HEK293 (cell line): ENCODE measurements around the gene MCRIP2.

Experiments
- GFI1B ChIP-seq: fragments of 450-650 bp; formaldehyde crosslinking; IDR thresholded peaks from 2 replicates; pipeline ENCODE4 v1.5.1; 2016; ENCODE audit warnings: missing biosample characterization, missing genetic modification characterization
- HOXD13 ChIP-seq: sonication (generic); formaldehyde crosslinking; IDR thresholded peaks from 2 replicates; pipeline ENCODE4 v1.8.0; 2022; ENCODE audit warnings: missing genetic modification reagents, borderline replicate concordance
- INSM2 ChIP-seq: fragments of 450-650 bp; formaldehyde crosslinking; IDR thresholded peaks from 2 replicates; pipeline ENCODE4 v1.5.1; 2016; ENCODE audit warnings: missing biosample characterization, missing genetic modification characterization
- KLF9 ChIP-seq: fragments of 450-650 bp; formaldehyde crosslinking; IDR thresholded peaks from 2 replicates; pipeline ENCODE4 v1.5.1; 2016; ENCODE audit warnings: missing biosample characterization, missing genetic modification characterization, low read depth
- MEIS1 ChIP-seq: sonication (generic); formaldehyde crosslinking; IDR thresholded peaks from 2 replicates; pipeline ENCODE4 v1.8.1; 2022; ENCODE audit warnings: missing genetic modification reagents, mild to moderate bottlenecking, borderline replicate concordance
- SETDB1 ChIP-seq: IDR thresholded peaks from one replicate; pipeline ENCODE4 v1.6.1; 2017; ENCODE audit warnings: mild to moderate bottlenecking, low read length, moderate library complexity, mixed read lengths; ENCODE audit not compliant: insufficient read length
- SP2 ChIP-seq: fragments of 450-650 bp; formaldehyde crosslinking; IDR thresholded peaks from 2 replicates; pipeline ENCODE4 v1.5.1; 2016; ENCODE audit warnings: missing biosample characterization, missing genetic modification characterization
- SP7 ChIP-seq: fragments of 450-650 bp; formaldehyde crosslinking; IDR thresholded peaks from 2 replicates; pipeline ENCODE4 v1.5.1; 2016; ENCODE audit warnings: missing biosample characterization, missing genetic modification characterization
- ZBTB10 ChIP-seq: fragments of 450-650 bp; formaldehyde crosslinking; IDR thresholded peaks from 2 replicates; pipeline ENCODE4 v1.5.1; 2016; ENCODE audit warnings: missing biosample characterization, missing genetic modification characterization
- ZBTB17 ChIP-seq: fragments of 450-650 bp; formaldehyde crosslinking; IDR thresholded peaks from 2 replicates; pipeline ENCODE4 v1.5.1; 2016; ENCODE audit warnings: missing biosample characterization, missing genetic modification characterization
- ZNF140 ChIP-seq: fragments of 450-650 bp; formaldehyde crosslinking; IDR thresholded peaks from 2 replicates; pipeline ENCODE4 v1.5.1; 2016; ENCODE audit warnings: missing biosample characterization, missing genetic modification characterization
- ZNF16 ChIP-seq: fragments of 450-650 bp; formaldehyde crosslinking; IDR thresholded peaks from 2 replicates; pipeline ENCODE4 v1.5.1; 2016; ENCODE audit warnings: low read depth, missing biosample characterization, missing genetic modification characterization
- ZNF202 ChIP-seq: fragments of 450-650 bp; formaldehyde crosslinking; IDR thresholded peaks from 2 replicates; pipeline ENCODE4 v1.5.1; 2016; ENCODE audit warnings: missing biosample characterization, missing genetic modification characterization, borderline replicate concordance
- ZNF26 ChIP-seq: fragments of 450-650 bp; formaldehyde crosslinking; IDR thresholded peaks from 2 replicates; pipeline ENCODE4 v1.5.1; 2016; ENCODE audit warnings: missing biosample characterization, missing genetic modification characterization
- ZNF274 ChIP-seq, 2 experiments: fragments of 200-500 bp in 1 of 2; fragments of 450-650 bp in 1 of 2; sonication (Bioruptor generic) in 1 of 2; formaldehyde crosslinking in 1 of 2; IDR thresholded peaks; 2 replicates each; pipeline versions ENCODE4 v1.5.1 to v1.6.1; 2014 to 2016; ENCODE audit warnings: borderline replicate concordance in 1 of 2, inconsistent platforms in 1 of 2, low read length in 1 of 2, missing biosample characterization in 1 of 2, missing genetic modification characterization in 1 of 2
- ZNF335 ChIP-seq: fragments of 450-650 bp; formaldehyde crosslinking; conservative IDR thresholded peaks from 2 replicates; pipeline ENCODE4 v1.5.1; 2016; ENCODE audit warnings: missing biosample characterization, missing genetic modification characterization
- ZNF366 ChIP-seq: fragments of 450-650 bp; formaldehyde crosslinking; conservative IDR thresholded peaks from 2 replicates; pipeline ENCODE4 v1.5.1; 2016; ENCODE audit warnings: missing biosample characterization, missing genetic modification characterization
- ZNF544 ChIP-seq: fragments of 450-650 bp; formaldehyde crosslinking; IDR thresholded peaks from 2 replicates; pipeline ENCODE4 v1.5.0; 2017; ENCODE audit warnings: missing biosample characterization, missing genetic modification characterization
- ZNF549 ChIP-seq: fragments of 450-650 bp; IDR thresholded peaks from 2 replicates; pipeline ENCODE4 v1.5.1; 2018; ENCODE audit warnings: missing biosample characterization, missing genetic modification characterization, mild to moderate bottlenecking, inconsistent platforms, moderate library complexity
- ZNF561 ChIP-seq: fragments of 450-650 bp; IDR thresholded peaks from 2 replicates; pipeline ENCODE4 v1.5.1; 2018; ENCODE audit warnings: missing biosample characterization, missing genetic modification characterization, borderline replicate concordance
- ZNF571 ChIP-seq: fragments of 450-650 bp; formaldehyde crosslinking; IDR thresholded peaks from 2 replicates; pipeline ENCODE4 v1.5.0; 2017; ENCODE audit warnings: missing biosample characterization, missing genetic modification characterization
- ZNF623 ChIP-seq: fragments of 450-650 bp; formaldehyde crosslinking; IDR thresholded peaks from 2 replicates; pipeline ENCODE4 v1.5.1; 2016; ENCODE audit warnings: missing biosample characterization, missing genetic modification characterization
- ZNF704 ChIP-seq: fragments of 450-650 bp; formaldehyde crosslinking; IDR thresholded peaks from 2 replicates; pipeline ENCODE4 v1.5.1; 2016; ENCODE audit warnings: missing biosample characterization, missing genetic modification characterization
- ZNF76 ChIP-seq: fragments of 450-650 bp; formaldehyde crosslinking; IDR thresholded peaks from 2 replicates; pipeline ENCODE4; 2016; ENCODE audit warnings: low read depth, missing biosample characterization, missing genetic modification characterization, borderline replicate concordance
- ZNF785 ChIP-seq: fragments of 450-650 bp; formaldehyde crosslinking; IDR thresholded peaks from 2 replicates; pipeline ENCODE4 v1.5.1; 2016; ENCODE audit warnings: missing biosample characterization, missing genetic modification characterization
- ZSCAN4 ChIP-seq: fragments of 450-650 bp; formaldehyde crosslinking; IDR thresholded peaks from 2 replicates; pipeline ENCODE4 v1.5.1; 2017; ENCODE audit warnings: missing biosample characterization, missing genetic modification characterization

Gene MCRIP2

GRCh38 chr16:682493-683395 is 41.1 kb downstream of the MCRIP2 start (continued):
- TF ChIP-seq ZNF785 (tag by site-specific recombination) (no peak), SP7 (tag by site-specific recombination) (no peak), ZNF704 (tag by site-specific recombination) (no peak), ZNF549 (tag by site-specific recombination) (no peak), ZNF274 (IDR thresholded peaks at IDR 0.05; ENCODE audit: low read length) (no peak), ZNF274 (tag by site-specific recombination; IDR thresholded peaks at IDR 0.05; ENCODE audit: borderline replicate concordance) (no peak), ZSCAN4 (tag by site-specific recombination) (no peak), MEIS1 (CRISPR knock-in tag) (no peak), ZNF140 (no peak), ZNF366 (tag by site-specific recombination) (no peak), ZNF16 (no peak), ZNF335 (no peak), ZNF76 (tag by site-specific recombination) (no peak), INSM2 (tag by site-specific recombination) (no peak), ZNF561 (peak; percentile 20; the same call in 1 of the 2 replicates), SETDB1 (no peak), ZNF571 (tag by site-specific recombination) (no peak), ZNF623 (0 out of 2 replicates have a peak, but pooled peaks have one; percentile 3), ZBTB17 (tag by site-specific recombination) (peak; percentile 38), ZBTB10 (tag by site-specific recombination) (no peak), HOXD13 (no peak), ZNF544 (no peak), KLF9 (tag by site-specific recombination) (0 out of 2 replicates have a peak, but pooled peaks have one; percentile 6), GFI1B (tag by site-specific recombination) (no peak), ZNF202 (tag by site-specific recombination) (no peak), ZNF26 (tag by site-specific recombination) (no peak), SP2 (tag by site-specific recombination) (peak; percentile 40; the same call in 1 of the 2 replicates)
